GM23248 (cell line): Measurements from ENCODE around the gene C12orf54.

Source experiments
- EZH2 ChIP-seq: fragments of 200-600 bp; sonication (generic); IDR thresholded peaks from 2 replicates; pipeline ENCODE4 v1.6.1; 2018; ENCODE audit warnings: antibody characterized with exemption, mild to moderate bottlenecking; ENCODE audit not compliant: insufficient read depth, poor library complexity, severe bottlenecking
- EZH2phosphoT487 ChIP-seq: fragments of 200-600 bp; sonication (generic); IDR thresholded peaks from 2 replicates; pipeline ENCODE4 v1.6.1; 2018; ENCODE audit warnings: antibody characterized with exemption, moderate library complexity, mild to moderate bottlenecking, low read depth; ENCODE audit not compliant: insufficient read depth

- TF ChIP-seq EZH2 (no peak), EZH2phosphoT487 (no peak)
Observed at GRCh38 chr12:48442179-48442847, 40.0 kb upstream of the C12orf54 start.
